HepG2 (cell line): ENCODE results near the gene ADAM22.

ENCODE experiments used
- EZH2 ChIP-seq: conservative IDR thresholded peaks from 2 replicates; pipeline ENCODE4 v1.6.1; 2012; ENCODE audit warnings: mild to moderate bottlenecking, low read depth, low read length, moderate library complexity
- MXI1 ChIP-seq: IDR thresholded peaks from 3 replicates; pipeline ENCODE4 v1.6.1; 2012; ENCODE audit warnings: low read depth, low read length, inconsistent platforms, borderline replicate concordance
- MZF1 ChIP-seq: sonication (generic); formaldehyde crosslinking; IDR thresholded peaks from 2 replicates; pipeline ENCODE4 v1.8.1; 2023; ENCODE audit warnings: mild to moderate bottlenecking, missing genetic modification reagents, borderline replicate concordance
- NR2C2 ChIP-seq: sonication (generic); formaldehyde crosslinking; IDR thresholded peaks from 2 replicates; pipeline ENCODE4 v1.4.0; 2020; ENCODE audit warnings: missing genetic modification reagents, mild to moderate bottlenecking, moderate library complexity, borderline replicate concordance
- POLR2A ChIP-seq, 2 experiments: IDR thresholded peaks; 2 replicates each; pipeline ENCODE4 v1.6.1; 2011; ENCODE audit warnings: low read depth in 2 of 2, low read length in 2 of 2, mild to moderate bottlenecking in 1 of 2, moderate library complexity in 1 of 2; ENCODE audit not compliant: insufficient read depth in 1 of 2
- ZNF512B ChIP-seq: sonication (generic); formaldehyde crosslinking; IDR thresholded peaks from 2 replicates; pipeline ENCODE4 v1.5.1; 2020; ENCODE audit warnings: missing genetic modification reagents, mild to moderate bottlenecking, borderline replicate concordance
- ZNF557 ChIP-seq: sonication (generic); formaldehyde crosslinking; IDR thresholded peaks from 2 replicates; pipeline ENCODE4 v1.4.0; 2020; ENCODE audit warnings: missing genetic modification reagents
- TF ChIP-seq, protein P1 (sequence below): sonication (generic); formaldehyde crosslinking; IDR thresholded peaks from 2 replicates; pipeline ENCODE4 v1.5.0; 2020; ENCODE audit warnings: missing genetic modification reagents, mild to moderate bottlenecking, borderline replicate concordance
- TF ChIP-seq, protein P2 (sequence below): sonication (generic); formaldehyde crosslinking; IDR thresholded peaks from 2 replicates; pipeline ENCODE4 v1.8.1; 2023; ENCODE audit warnings: missing genetic modification reagents, inconsistent platforms, borderline replicate concordance
- TF ChIP-seq, protein P3 (sequence below): IDR thresholded peaks from 2 replicates; pipeline ENCODE4 v1.6.1; 2012; ENCODE audit warnings: inconsistent platforms

- TF ChIP-seq MXI1 (no peak), ZNF512B (no peak), ZNF557 (CRISPR knock-in tag) (no peak), EZH2 (no peak), NR2C2 (CRISPR knock-in tag) (no peak), MZF1 (CRISPR knock-in tag) (no peak), POLR2A (IDR thresholded peaks at IDR 0.05; ENCODE audit: insufficient read depth in 1 of 2, low read depth in 2 of 2, low read length in 2 of 2) (no peak)
- TF ChIP-seq, protein P1, sequence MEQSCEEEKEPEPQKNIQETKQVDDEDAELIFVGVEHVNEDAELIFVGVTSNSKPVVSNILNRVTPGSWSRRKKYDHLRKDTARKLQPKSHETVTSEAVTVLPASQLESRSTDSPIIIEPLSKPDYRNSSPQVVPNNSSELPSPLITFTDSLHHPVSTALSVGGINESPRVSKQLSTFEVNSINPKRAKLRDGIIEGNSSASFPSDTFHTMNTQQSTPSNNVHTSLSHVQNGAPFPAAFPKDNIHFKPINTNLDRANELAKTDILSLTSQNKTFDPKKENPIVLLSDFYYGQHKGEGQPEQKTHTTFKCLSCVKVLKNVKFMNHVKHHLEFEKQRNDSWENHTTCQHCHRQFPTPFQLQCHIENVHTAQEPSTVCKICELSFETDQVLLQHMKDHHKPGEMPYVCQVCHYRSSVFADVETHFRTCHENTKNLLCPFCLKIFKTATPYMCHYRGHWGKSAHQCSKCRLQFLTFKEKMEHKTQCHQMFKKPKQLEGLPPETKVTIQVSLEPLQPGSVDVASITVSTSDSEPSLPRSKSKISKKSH (CRISPR knock-in tag): no peak
- TF ChIP-seq, protein P2, sequence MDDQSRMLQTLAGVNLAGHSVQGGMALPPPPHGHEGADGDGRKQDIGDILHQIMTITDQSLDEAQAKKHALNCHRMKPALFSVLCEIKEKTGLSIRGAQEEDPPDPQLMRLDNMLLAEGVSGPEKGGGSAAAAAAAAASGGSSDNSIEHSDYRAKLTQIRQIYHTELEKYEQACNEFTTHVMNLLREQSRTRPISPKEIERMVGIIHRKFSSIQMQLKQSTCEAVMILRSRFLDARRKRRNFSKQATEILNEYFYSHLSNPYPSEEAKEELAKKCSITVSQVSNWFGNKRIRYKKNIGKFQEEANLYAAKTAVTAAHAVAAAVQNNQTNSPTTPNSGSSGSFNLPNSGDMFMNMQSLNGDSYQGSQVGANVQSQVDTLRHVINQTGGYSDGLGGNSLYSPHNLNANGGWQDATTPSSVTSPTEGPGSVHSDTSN: no peak
- TF ChIP-seq, protein P3, sequence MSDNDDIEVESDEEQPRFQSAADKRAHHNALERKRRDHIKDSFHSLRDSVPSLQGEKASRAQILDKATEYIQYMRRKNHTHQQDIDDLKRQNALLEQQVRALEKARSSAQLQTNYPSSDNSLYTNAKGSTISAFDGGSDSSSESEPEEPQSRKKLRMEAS: no peak
Measured at GRCh38 chr7:88075216-88075615, 141.2 kb downstream of the ADAM22 start.
